ENCODE results near the gene TMC5. TPM values are rescaled to one million over a fixed set of nuclear protein-coding genes. Genes with fewer than 3 reads are reported as not detected.
"Not testable (repeated sequence)": the region's sequence is repeated elsewhere in the genome, so short reads cannot be mapped to it uniquely, and the experiment has no call there.

The TMC5 gene
- polyA plus RNA-seq, 4 donors = 0.26 to 0.92 (median 0.36) TPM

DNA sequence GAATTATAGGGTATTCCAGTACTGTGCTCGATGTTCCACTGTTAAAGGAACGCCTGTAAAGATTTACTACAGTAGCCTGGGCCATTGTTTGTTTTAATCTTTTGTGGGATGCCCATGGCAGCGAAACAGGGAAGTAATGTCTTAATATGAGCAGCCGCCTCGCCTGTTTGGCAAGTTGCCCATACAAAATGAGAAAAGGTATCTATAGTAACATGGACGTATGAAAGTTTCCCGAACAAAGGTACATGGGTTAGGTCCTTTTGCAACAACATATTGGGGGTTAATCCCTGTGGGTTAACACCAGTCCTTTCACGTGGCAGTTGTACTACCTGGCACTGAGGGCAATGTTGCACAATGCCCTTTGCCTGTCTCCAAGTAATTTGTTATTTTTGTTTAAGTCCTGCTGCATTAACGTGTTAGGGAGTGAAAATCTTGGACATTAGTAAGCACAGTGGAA, 21.1 kb upstream of the TMC5 start:
- DNase-seq (ENCODE audit: low read depth in 4 of 4, low spot score in 3 of 4) = no peak

- not testable (repeated sequence) for DNase-seq (ENCODE audit: low read depth in 4 of 4, low spot score in 3 of 4)
Observed at GRCh38 chr16:19397373-19397772, 20.3 kb upstream of the TMC5 start.

DNA sequence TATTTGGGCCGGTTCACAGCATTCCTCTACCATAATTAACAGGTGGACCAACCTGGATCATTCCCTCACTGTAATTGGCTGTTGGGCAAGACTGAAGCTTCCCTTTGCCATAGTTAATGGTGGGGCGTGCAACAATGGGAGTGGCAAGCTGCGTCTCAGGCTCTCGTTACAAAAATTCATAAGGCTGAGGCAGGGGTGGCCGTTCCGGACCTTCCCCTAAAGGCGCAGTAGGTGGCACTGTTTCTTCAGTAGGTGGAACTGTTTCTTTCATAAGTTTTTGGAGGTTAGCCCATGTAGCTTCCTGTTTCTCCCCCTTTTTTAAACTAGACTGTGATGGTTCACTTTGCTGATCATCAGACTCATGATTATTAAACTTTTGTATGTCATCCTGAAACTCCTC, 17.0 kb upstream of the TMC5 start:
- no peak for DNase-seq (ENCODE audit: low read depth in 4 of 4, low spot score in 3 of 4)

DNA sequence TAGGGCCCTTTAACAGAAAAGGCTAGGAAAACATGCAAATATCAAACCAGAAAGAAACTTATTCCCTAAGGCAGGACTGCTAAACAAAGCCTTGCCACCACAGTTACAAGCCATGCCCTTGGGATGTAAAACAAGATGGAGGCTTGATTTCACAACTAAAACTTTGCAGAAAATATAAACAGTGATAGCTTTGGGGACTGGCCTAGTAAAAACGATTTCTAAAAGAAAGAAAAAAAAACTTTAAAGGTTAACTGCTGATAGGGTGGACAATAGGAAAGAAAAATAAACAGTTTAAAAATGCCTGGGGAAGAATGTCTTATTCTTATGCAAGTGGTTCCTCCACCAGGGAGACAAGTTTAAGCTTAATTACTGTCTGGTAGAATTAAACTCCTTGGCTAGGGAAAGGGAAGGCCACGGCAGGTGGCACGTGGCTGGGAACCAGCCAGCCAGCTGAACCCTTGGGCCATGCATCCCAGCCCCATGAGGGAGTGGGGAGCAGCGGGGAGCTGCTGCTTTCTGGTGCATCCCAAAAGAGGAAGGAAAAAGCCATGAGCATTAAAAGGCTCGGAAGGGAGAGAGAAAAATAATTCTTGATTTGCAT, 10.7 kb upstream of the TMC5 start:
- no peak for DNase-seq (ENCODE audit: low read depth in 4 of 4, low spot score in 3 of 4)

GRCh38 chr16:19410435-19411171, 7.1 kb upstream of the TMC5 start:
- no peak for DNase-seq (ENCODE audit: low read depth in 4 of 4, low spot score in 3 of 4)

GRCh38 chr16:19411298-19411697, 6.4 kb upstream of the TMC5 start:
- DNase-seq (ENCODE audit: low read depth in 4 of 4, low spot score in 3 of 4) = no peak

DNA sequence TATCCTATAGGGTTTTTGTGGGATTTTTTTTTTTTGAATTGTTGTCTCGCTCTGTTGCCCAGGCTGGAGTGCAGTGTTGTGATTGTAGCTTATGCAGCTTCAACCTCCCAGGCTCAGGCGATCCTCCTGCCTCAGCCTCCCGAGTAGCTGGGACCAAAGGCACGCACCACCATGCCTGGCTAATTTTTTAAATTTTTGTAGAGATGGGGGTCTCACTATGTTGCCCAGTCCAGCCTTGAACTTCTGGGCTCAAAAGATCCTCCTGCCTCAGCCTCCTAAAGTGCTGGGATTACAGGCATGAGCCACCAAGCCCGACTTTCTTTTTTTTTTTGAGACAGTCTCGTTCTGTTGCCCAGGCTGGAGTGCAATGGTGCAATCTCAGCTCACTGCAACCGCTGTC, 5.6 kb upstream of the TMC5 start:
- DNase-seq (ENCODE audit: low read depth in 4 of 4, low spot score in 3 of 4) = not testable (repeated sequence)

GRCh38 chr16:19415461-19415860, 2.2 kb upstream of the TMC5 start:
- DNase-seq (ENCODE audit: low read depth in 4 of 4, low spot score in 3 of 4) = no peak

DNA sequence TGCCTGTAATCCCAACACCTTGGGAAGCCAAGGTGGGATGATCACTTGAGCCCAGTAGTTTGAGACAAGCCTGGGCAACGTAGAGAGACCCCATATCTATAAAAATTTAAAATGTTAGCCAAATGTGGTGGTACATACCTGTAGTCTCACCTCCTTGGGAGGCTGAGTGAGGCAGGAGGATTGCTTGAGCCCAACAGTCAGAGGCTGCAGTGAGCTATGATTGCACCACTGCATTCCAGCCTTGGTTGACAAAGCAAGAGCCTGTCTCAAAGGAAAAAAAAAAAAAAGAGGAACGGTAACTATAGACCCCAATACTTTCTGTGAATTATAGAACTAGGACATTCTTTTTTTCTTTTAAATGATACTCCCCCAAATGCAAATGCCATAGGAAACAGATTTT, 1.8 kb upstream of the TMC5 start:
- DNase-seq (ENCODE audit: low read depth in 4 of 4, low spot score in 3 of 4) = no peak

DNA sequence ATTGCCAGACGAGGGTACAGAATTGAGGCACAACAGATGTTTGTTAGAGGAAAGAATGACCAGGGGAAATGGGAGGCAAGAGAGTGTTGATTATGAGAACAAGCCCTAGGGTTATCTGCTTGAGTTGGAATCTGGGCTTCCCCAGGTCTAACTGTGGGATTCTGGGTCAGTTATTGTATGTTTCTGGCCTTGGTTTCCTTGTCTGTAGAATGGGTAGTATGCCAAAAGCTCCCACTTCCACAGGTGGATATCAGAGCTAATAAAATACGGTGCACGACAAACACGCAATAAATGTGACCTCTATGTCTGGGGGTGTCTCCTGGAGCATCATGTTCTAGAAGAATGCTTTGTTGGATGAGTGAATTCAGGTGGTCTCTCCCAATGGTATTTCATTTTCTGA, 517 bp downstream of the TMC5 start:
- DNase-seq (ENCODE audit: low read depth in 4 of 4, low spot score in 3 of 4) = no peak

GRCh38 chr16:19419698-19420075, 2.0 kb downstream of the TMC5 start:
- no peak for DNase-seq (ENCODE audit: low read depth in 4 of 4, low spot score in 3 of 4)

- DNase-seq (ENCODE audit: low read depth in 4 of 4, low spot score in 3 of 4) = no peak
Observed at GRCh38 chr16:19424478-19424877, 6.8 kb downstream of the TMC5 start.

DNA sequence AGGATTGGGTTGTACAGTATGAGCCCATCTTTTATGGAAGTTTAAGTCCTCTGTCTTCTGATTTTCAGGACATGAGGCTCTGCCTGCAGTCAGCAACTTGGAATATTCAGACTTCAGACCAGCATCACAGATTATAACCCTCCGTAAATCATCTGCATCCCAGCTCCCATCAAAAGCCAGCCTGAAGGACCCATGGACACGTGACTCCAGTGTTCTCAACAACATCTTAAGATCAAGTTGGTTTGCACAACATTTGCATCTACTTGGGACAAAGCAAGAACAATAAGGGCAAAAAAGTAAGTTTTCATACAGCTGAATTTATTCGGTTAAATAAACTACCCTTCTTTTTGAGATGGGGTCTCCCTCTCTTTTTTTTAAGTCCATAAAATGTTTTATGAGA, 12.7 kb downstream of the TMC5 start:
- no peak for DNase-seq (ENCODE audit: low read depth in 4 of 4, low spot score in 3 of 4)

- DNase-seq (ENCODE audit: low read depth in 4 of 4, low spot score in 3 of 4) = no peak
Observed at GRCh38 chr16:19431636-19432340, 14.1 kb downstream of the TMC5 start.

DNA sequence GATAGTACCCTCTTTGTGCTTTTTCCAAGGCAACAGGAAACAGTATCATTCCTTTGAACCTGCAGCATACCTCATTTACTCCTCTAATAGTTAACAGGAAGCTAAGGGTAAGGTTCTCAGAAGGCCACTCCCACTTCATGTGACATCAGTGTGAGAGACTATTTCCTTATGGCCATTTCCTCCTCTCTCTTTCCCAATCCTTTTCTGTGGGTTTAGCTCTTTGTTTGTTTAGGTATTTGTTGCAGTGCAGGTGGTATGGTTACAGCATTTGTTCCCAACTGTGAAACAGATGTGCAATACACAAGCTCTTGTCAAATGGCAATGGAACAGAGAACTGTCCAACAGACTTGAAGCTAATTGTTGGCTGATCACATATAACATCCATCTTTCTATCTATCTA, 14.7 kb downstream of the TMC5 start:
- no peak for DNase-seq (ENCODE audit: low read depth in 4 of 4, low spot score in 3 of 4)

GRCh38 chr16:19434584-19434983, 16.9 kb downstream of the TMC5 start:
- DNase-seq (ENCODE audit: low read depth in 4 of 4, low spot score in 3 of 4) = no peak

DNA sequence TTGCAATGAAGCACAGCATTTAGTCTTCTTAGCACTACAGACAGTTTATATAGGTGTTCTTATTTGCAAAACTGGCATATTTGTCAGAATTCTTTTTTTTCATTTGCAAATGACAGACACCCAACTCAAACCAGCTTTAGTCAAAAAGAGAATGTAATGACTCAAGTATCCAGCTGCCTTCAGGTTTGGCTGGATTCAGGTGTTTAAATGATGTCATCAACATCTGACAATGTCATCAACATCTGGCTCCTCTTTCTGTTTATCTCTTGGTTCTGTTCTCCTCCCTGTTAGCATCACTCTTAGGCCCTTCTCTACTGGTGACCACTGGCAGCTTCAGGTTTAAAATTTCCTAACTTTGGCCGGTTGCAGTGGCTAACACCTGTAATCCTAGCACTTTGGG, 18.9 kb downstream of the TMC5 start:
- no peak for DNase-seq (ENCODE audit: low read depth in 4 of 4, low spot score in 3 of 4)

DNA sequence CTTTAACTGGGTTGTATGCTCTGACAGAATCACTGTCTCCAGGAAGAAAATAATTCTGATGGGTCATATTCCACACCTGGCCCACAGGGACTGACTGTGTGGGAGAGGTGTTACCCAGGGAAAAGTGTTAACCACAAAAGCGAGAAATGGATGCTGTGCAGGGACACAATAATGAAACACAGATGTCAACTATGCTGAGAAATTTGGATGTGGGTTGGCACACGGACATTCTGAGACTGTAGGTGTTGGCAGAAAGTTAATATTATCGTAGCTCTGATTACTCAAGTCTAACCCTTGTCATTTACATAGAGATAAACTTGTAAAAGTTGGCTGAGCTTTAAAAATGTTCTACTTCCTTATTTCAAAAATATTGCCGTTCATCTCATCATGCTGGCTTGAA, 19.6 kb downstream of the TMC5 start:
- DNase-seq (ENCODE audit: low read depth in 4 of 4, low spot score in 3 of 4) = no peak

DNA sequence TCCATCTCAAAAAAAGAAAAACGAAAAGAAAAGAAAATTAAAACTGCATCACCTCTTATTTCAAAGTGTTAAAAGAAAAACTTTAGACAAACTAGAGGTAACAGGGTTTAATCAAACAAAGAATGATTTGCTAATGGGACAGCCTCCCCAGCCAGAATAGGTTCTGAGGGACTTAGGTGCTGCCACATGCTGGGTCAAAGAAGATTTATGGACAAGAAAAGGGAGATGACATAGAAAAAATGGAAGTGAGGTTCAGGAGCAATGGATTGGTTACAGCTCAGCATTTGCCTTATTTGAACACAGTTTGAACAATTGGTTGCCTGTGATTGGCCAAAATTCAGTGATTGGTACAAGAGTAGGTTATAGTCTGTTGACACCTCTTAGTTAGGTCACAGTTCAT, 21.1 kb downstream of the TMC5 start:
- DNase-seq (ENCODE audit: low read depth in 4 of 4, low spot score in 3 of 4) = no peak

DNA sequence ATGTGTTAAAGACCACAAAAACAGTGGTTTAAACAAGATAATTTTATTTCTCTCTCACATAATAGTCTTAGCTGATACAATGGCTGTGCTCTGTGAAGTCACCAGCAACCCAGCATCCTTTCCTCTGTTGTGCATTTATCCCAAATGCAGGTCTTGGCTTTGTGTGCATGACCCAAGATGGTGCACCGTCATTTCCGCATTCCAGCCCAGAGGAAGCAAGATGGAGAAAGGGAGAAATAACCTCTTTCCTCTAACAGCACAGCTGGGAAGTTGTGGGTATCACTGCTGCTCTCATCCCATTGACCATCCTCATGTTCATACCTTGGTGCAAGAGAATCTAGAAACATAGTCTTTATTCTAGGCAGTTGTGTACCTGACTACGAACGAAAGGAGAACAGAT, 21.8 kb downstream of the TMC5 start:
- DNase-seq (ENCODE audit: low read depth in 4 of 4, low spot score in 3 of 4) = no peak

DNA sequence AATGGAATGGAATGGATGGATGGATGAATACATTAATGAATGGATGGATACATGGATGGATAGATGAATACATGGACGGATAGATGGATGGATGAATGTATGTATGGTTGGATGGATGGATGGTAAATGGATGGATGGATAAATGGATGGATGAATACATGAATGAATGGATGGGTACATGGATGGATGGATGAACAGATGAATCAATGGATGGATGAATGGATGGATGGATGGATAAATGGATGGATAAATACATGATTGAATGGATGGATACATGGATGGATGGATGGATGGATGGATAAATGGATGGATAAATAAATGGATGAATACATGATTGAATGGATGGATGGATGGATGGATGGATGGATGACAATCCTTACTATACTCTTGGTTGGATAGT, 26.0 kb downstream of the TMC5 start:
- no peak for DNase-seq (ENCODE audit: low read depth in 4 of 4, low spot score in 3 of 4)

GRCh38 chr16:19446300-19446846, 28.7 kb downstream of the TMC5 start:
- no peak for DNase-seq (ENCODE audit: low read depth in 4 of 4, low spot score in 3 of 4)

Data from left renal pelvis (tissue), 4 donors.